ENCODE measurements around the gene LAGE3. TPM values are rescaled to one million over a fixed set of nuclear protein-coding genes. Genes with fewer than 3 reads are reported as not detected.

The LAGE3 gene
- total and polyA plus RNA-seq, 2 of the 13 experiments (the other 11 are each of a cell fraction or from before 2014, with no cell fraction given), result 7.6 to 12.7 TPM

DNA sequence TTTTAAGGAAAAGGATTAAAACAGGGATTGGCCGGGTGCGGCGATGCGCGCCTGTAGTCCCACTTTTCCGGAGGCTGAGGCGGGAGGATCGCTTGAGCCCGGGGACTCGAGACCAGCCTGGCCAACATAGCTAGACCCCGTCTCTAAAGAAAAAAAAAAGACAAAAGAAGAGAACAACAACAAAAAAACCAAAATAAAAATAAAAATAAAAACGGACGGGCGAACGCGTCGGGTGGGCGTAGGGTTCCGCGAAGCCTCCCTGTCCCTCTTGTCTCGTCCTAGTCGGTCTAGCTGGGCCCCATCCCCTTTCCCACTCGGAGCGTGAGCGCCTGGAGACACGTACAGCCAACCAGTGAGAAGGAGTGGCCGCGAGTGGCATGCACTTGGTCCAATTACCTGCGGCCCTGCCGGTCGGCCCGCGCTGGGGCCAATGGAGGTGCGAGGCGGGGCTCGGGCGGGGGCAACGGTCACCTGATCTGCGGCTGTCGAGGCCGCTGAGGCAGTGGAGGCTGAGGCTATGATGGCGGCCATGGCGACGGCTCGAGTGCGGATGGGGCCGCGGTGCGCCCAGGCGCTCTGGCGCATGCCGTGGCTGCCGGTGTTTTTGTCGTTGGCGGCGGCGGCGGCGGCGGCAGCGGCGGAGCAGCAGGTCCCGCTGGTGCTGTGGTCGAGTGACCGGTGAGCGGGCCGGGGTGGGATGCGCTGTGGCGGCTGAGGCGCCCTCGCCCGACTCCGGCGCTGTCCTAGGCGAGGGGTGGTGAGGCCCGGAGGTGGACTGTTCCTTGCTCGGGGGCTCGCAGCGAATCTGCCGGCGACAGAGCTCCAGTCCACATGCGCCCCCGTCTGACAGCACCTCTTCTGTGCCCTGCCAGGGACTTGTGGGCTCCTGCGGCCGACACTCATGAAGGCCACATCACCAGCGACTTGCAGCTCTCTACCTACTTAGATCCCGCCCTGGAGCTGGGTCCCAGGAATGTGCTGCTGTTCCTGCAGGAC, 50.6 kb downstream of the LAGE3 start, which contains the start of gene ATP6AP1 (continued):
- TF ChIP-seq, protein P1, sequence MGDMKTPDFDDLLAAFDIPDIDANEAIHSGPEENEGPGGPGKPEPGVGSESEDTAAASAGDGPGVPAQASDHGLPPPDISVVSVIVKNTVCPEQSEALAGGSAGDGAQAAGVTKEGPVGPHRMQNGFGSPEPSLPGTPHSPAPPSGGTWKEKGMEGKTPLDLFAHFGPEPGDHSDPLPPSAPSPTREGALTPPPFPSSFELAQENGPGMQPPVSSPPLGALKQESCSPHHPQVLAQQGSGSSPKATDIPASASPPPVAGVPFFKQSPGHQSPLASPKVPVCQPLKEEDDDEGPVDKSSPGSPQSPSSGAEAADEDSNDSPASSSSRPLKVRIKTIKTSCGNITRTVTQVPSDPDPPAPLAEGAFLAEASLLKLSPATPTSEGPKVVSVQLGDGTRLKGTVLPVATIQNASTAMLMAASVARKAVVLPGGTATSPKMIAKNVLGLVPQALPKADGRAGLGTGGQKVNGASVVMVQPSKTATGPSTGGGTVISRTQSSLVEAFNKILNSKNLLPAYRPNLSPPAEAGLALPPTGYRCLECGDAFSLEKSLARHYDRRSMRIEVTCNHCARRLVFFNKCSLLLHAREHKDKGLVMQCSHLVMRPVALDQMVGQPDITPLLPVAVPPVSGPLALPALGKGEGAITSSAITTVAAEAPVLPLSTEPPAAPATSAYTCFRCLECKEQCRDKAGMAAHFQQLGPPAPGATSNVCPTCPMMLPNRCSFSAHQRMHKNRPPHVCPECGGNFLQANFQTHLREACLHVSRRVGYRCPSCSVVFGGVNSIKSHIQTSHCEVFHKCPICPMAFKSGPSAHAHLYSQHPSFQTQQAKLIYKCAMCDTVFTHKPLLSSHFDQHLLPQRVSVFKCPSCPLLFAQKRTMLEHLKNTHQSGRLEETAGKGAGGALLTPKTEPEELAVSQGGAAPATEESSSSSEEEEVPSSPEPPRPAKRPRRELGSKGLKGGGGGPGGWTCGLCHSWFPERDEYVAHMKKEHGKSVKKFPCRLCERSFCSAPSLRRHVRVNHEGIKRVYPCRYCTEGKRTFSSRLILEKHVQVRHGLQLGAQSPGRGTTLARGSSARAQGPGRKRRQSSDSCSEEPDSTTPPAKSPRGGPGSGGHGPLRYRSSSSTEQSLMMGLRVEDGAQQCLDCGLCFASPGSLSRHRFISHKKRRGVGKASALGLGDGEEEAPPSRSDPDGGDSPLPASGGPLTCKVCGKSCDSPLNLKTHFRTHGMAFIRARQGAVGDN (CRISPR knock-in tag; IDR thresholded peaks at IDR 0.05), result peak; percentile 87
- TF ChIP-seq ZNF24 (IDR thresholded peaks at IDR 0.05) (no peak), GABPB1 (CRISPR knock-in tag; IDR thresholded peaks at IDR 0.05) (peak; percentile 68), RBFOX2 (IDR thresholded peaks at IDR 0.05; ENCODE audit: low read depth, low read length) (peak; percentile 84), ZFX (CRISPR knock-in tag; IDR thresholded peaks at IDR 0.05; ENCODE audit: low read depth) (peak; percentile 81), CREB1 (IDR thresholded peaks at IDR 0.05) (peak; percentile 37; the same call in 1 of the 2 replicates), CREB1 (CRISPR knock-in tag; IDR thresholded peaks at IDR 0.05) (peak; percentile 47), ZNF160 (CRISPR knock-in tag; IDR thresholded peaks at IDR 0.05) (0 out of 2 replicates have a peak, but pooled peaks have one; percentile 55), TRAFD1 (CRISPR knock-in tag; IDR thresholded peaks at IDR 0.05; ENCODE audit: borderline replicate concordance) (no peak), ZSCAN30 (CRISPR knock-in tag; IDR thresholded peaks at IDR 0.05) (no peak), ZNF30 (CRISPR knock-in tag; IDR thresholded peaks at IDR 0.05) (no peak), RFXAP (CRISPR knock-in tag; IDR thresholded peaks at IDR 0.05; ENCODE audit: borderline replicate concordance) (peak; percentile 97), NFKB2 (CRISPR knock-in tag; IDR thresholded peaks at IDR 0.05; ENCODE audit: borderline replicate concordance) (no peak), TFDP2 (CRISPR knock-in tag; IDR thresholded peaks at IDR 0.05) (peak; percentile 58; the same call in 1 of the 2 replicates), ZFP36 (IDR thresholded peaks at IDR 0.05; ENCODE audit: borderline replicate concordance, low read depth, low read length, partially characterized antibody) (no peak), KMT2B (CRISPR knock-in tag; IDR thresholded peaks at IDR 0.05) (0 out of 2 replicates have a peak, but pooled peaks have one; percentile 35), NKX3-1 (CRISPR knock-in tag; IDR thresholded peaks at IDR 0.05) (peak; percentile 44; the same call in 1 of the 2 replicates), ZNF331 (CRISPR knock-in tag; IDR thresholded peaks at IDR 0.05) (no peak), MAX (IDR thresholded peaks at IDR 0.05) (peak; percentile 65)
- TF ChIP-seq, protein P2, sequence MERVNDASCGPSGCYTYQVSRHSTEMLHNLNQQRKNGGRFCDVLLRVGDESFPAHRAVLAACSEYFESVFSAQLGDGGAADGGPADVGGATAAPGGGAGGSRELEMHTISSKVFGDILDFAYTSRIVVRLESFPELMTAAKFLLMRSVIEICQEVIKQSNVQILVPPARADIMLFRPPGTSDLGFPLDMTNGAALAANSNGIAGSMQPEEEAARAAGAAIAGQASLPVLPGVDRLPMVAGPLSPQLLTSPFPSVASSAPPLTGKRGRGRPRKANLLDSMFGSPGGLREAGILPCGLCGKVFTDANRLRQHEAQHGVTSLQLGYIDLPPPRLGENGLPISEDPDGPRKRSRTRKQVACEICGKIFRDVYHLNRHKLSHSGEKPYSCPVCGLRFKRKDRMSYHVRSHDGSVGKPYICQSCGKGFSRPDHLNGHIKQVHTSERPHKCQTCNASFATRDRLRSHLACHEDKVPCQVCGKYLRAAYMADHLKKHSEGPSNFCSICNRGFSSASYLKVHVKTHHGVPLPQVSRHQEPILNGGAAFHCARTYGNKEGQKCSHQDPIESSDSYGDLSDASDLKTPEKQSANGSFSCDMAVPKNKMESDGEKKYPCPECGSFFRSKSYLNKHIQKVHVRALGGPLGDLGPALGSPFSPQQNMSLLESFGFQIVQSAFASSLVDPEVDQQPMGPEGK (CRISPR knock-in tag; IDR thresholded peaks at IDR 0.05), result peak; percentile 48; the same call in 1 of the 2 replicates
